Astrocyte (in vitro differentiated cells and primary cell): Measurements from ENCODE around the gene CHEK2. TPM values are rescaled to one million over a fixed set of nuclear protein-coding genes. Genes with fewer than 3 reads are reported as not detected.

Experiments
- DNase-seq: peaks from one replicate; pipeline ENCODE4 v3.0.0-alpha.2; 2010; ENCODE audit warnings: low read depth
- FAIRE-seq: peaks from 2 replicates; lab custom pipeline; 2011; peaks lifted over from hg19 to GRCh38; lab: Jason Lieb, UNC
- H2AFZ ChIP-seq: 2 replicates; pipeline ENCODE4 v1.6.0; 2012; ENCODE audit warnings: low read depth, low read length, inconsistent platforms
- H3K27ac ChIP-seq: 2 replicates; pipeline ENCODE4 v1.5.1; 2011; ENCODE audit warnings: low read depth, low read length, inconsistent platforms
- H3K27me3 ChIP-seq: 2 replicates; pipeline ENCODE4 v1.6.0; 2011; ENCODE audit warnings: low read length, inconsistent platforms; ENCODE audit not compliant: insufficient read depth
- H3K36me3 ChIP-seq: 2 replicates; pipeline ENCODE4 v1.5.1; 2011; ENCODE audit warnings: low read length, inconsistent platforms; ENCODE audit not compliant: insufficient read depth
- H3K4me1 ChIP-seq: 2 replicates; pipeline ENCODE4 v1.5.1; 2011; ENCODE audit warnings: low read length, inconsistent platforms; ENCODE audit not compliant: insufficient read depth
- H3K4me2 ChIP-seq: 2 replicates; pipeline ENCODE4 v1.6.0; 2012; ENCODE audit warnings: low read length, inconsistent platforms
- H3K4me3 ChIP-seq: 2 replicates; pipeline ENCODE4 v1.5.1; 2011; ENCODE audit warnings: low read depth, mild to moderate bottlenecking, low read length, inconsistent platforms; ENCODE audit not compliant: insufficient read depth
- H3K79me2 ChIP-seq: 2 replicates; pipeline ENCODE4 v1.6.0; 2012; ENCODE audit warnings: mild to moderate bottlenecking, low read length, inconsistent platforms; ENCODE audit not compliant: insufficient read depth
- H3K9ac ChIP-seq: 2 replicates; pipeline ENCODE4 v1.6.0; 2012; ENCODE audit warnings: mild to moderate bottlenecking, low read length, inconsistent platforms
- H3K9me3 ChIP-seq: 2 replicates; pipeline ENCODE4 v1.5.1; 2012; ENCODE audit warnings: low read depth, mild to moderate bottlenecking, low read length, inconsistent platforms; ENCODE audit not compliant: insufficient read depth
- H4K20me1 ChIP-seq: 2 replicates; pipeline ENCODE4 v1.6.0; 2012; ENCODE audit warnings: low read length, inconsistent platforms; ENCODE audit not compliant: insufficient read depth
- H3K27ac Mint-ChIP-seq: one replicate; pipeline ENCODE4 v1.8.0; 2021; ENCODE audit warnings: mild to moderate bottlenecking, mixed read lengths; ENCODE audit not compliant: unreplicated experiment
- H3K27me3 Mint-ChIP-seq: one replicate; pipeline ENCODE4 v1.8.0; 2021; ENCODE audit warnings: low read depth, mixed read lengths; ENCODE audit not compliant: unreplicated experiment
- H3K36me3 Mint-ChIP-seq: one replicate; pipeline ENCODE4 v1.8.0; 2021; ENCODE audit warnings: low read depth, mixed read lengths; ENCODE audit not compliant: unreplicated experiment
- H3K4me1 Mint-ChIP-seq: one replicate; pipeline ENCODE4 v1.8.0; 2021; ENCODE audit warnings: low read depth, mixed read lengths; ENCODE audit not compliant: unreplicated experiment
- H3K4me3 Mint-ChIP-seq: one replicate; pipeline ENCODE4 v1.8.0; 2021; ENCODE audit warnings: mild to moderate bottlenecking, moderate library complexity, mixed read lengths; ENCODE audit not compliant: unreplicated experiment
- H3K9me3 Mint-ChIP-seq: one replicate; pipeline ENCODE4 v1.8.0; 2021; ENCODE audit warnings: mild to moderate bottlenecking, mixed read lengths; ENCODE audit not compliant: unreplicated experiment
- CTCF ChIP-seq: IDR thresholded peaks from 2 replicates; pipeline ENCODE4 v1.5.1; 2011; ENCODE audit warnings: low read depth, mild to moderate bottlenecking, inconsistent platforms, low read length, moderate library complexity; ENCODE audit not compliant: insufficient read depth
- EZH2 ChIP-seq: IDR thresholded peaks from 2 replicates; pipeline ENCODE4 v1.6.1; 2012; ENCODE audit warnings: mild to moderate bottlenecking, low read length, inconsistent platforms; ENCODE audit not compliant: insufficient read depth
- total RNA-seq: library from RNA; stranded (reverse); gene quantifications from 2 replicates; pipeline ENCODE4 v1.2.1, GENCODE V29; 2021

CHEK2 gene
- total RNA-seq, 1 donor from 2014 or later, result 5.7 TPM

- Mint-ChIP-seq H3K36me3 (peaks cover 14% of the 10 kb centered on the region), H3K27me3 (no peaks in the 10 kb centered on the region), H3K4me1 (no peaks in the 10 kb centered on the region), H3K4me3 (no peak overlapping the region), H3K9me3 (no peaks in the 10 kb centered on the region), H3K27ac (no peak overlapping the region)
- Histone ChIP-seq H3K9me3 (no peaks in the 10 kb centered on the region), H3K9ac (peak overlapping the region; percentile 20), H3K27ac (peak overlapping the region; percentile 76), H3K4me3 (no peak overlapping the region), H3K4me2 (peak overlapping the region; percentile 73), H3K4me1 (peaks cover 14% of the 10 kb centered on the region), H3K27me3 (no peaks in the 10 kb centered on the region), H4K20me1 (no peaks in the 10 kb centered on the region), H3K79me2 (no peaks in the 10 kb centered on the region), H2AFZ (peak overlapping the region; percentile 15), H3K36me3 (peaks cover 14% of the 10 kb centered on the region)
- TF ChIP-seq CTCF (no peak), EZH2 (no peak)
- peak; percentile 84 for DNase-seq
- no peak for FAIRE-seq
Measured at GRCh38 chr22:28750471-28750881, 8.9 kb upstream of the CHEK2 start.

- Mint-ChIP-seq H3K36me3 (peaks cover 7% of the 10 kb centered on the region), H3K4me1 (peaks cover 9% of the 10 kb centered on the region), H3K27me3 (no peaks in the 10 kb centered on the region), H3K9me3 (no peaks in the 10 kb centered on the region), H3K4me3 (no peak overlapping the region), H3K27ac (no peak overlapping the region)
- H3K9me3 ChIP-seq, result no peaks in the 10 kb centered on the region
- H3K36me3 ChIP-seq, result peaks cover 19% of the 10 kb centered on the region
- H3K4me2 ChIP-seq, result no peak overlapping the region
- no peak for TF ChIP-seq EZH2
- no peak for TF ChIP-seq CTCF
- DNase-seq, result no peak
- H4K20me1 ChIP-seq, result peaks cover 5% of the 10 kb centered on the region
- no peaks in the 10 kb centered on the region for H3K27me3 ChIP-seq
- no peak overlapping the region for H3K4me3 ChIP-seq
- peaks cover 16% of the 10 kb centered on the region for H3K79me2 ChIP-seq
- H3K4me1 ChIP-seq, result peaks cover 8% of the 10 kb centered on the region
- no peak overlapping the region for H3K9ac ChIP-seq
- no peak overlapping the region for H2AFZ ChIP-seq
- no peak overlapping the region for H3K27ac ChIP-seq
- FAIRE-seq, result no peak
Measured at GRCh38 chr22:28743852-28744251, 2.2 kb upstream of the CHEK2 start.

- Histone ChIP-seq H2AFZ (peak overlapping the region; percentile 97), H3K4me2 (peak overlapping the region; percentile 97), H4K20me1 (peaks cover 5% of the 10 kb centered on the region), H3K79me2 (peaks cover 16% of the 10 kb centered on the region), H3K9ac (peak overlapping the region; percentile 95), H3K4me3 (peak overlapping the region; percentile 89), H3K9me3 (no peaks in the 10 kb centered on the region), H3K27ac (peak overlapping the region; percentile 96), H3K36me3 (peaks cover 18% of the 10 kb centered on the region), H3K4me1 (peaks cover 8% of the 10 kb centered on the region), H3K27me3 (no peaks in the 10 kb centered on the region)
- Mint-ChIP-seq H3K27me3 (no peaks in the 10 kb centered on the region), H3K9me3 (no peaks in the 10 kb centered on the region), H3K4me3 (peak overlapping the region; percentile 95), H3K27ac (peak overlapping the region; percentile 90), H3K36me3 (peaks cover 4% of the 10 kb centered on the region), H3K4me1 (peaks cover 9% of the 10 kb centered on the region)
- TF ChIP-seq CTCF, result no peak
- no peak for TF ChIP-seq EZH2
- FAIRE-seq (no peak), DNase-seq (no peak)
Measured at GRCh38 chr22:28742562-28742962, 942 bp upstream of the CHEK2 start.
